Bone marrow (tissue), 2 donors: Measurements from ENCODE around the gene WTAP.
"Not testable (repeated sequence)": the region's sequence is repeated elsewhere in the genome, so short reads cannot be mapped to it uniquely, and the experiment has no call there.

ENCODE experiments used
- DNase-seq, 2 donors: peaks; one replicate each; lab custom pipeline; 2025; lab: John Stamatoyannopoulos, UW

Gene WTAP

DNA sequence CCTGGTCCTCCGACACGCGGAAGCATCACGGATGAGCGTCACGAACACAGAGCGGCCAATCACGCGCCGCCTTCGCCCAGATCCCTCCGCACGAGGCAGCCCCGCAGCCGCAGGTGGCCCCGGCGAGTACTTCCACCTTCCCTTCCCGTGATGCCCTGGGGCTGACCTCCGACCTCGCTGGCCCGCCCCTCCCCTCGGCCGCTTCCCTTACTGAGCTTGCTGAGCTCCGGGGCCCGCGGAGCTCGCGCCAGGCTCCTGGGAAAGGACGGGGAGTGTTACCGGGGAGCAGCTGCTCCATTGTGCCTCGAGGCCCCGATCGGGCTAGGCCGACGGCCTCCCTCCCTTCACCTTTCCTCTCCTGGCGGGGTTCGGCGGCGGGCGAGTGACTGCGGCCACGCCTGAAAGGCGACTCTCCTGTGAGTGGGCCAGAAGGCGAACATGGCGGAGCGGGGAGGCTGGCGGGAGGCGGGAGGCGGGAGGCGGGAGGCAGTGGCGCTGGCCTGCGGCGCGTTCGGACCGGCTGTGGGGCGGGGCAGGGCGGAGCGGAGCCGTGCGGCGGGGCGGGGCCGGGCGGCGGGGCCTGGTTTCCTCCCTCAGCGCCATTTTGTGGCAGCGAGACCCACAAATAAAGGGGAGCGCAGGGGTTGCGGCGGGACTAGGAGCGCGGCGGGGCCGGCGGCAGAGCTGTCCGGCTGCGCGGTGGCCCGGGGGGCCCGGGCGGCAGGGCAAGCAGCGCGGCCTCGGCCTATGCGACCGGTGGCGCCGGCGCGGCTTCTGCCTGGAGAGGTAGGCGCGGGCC is at the start of gene WTAP:
TSS of gene WTAP (plus strand) at position 589 of the 799 bp plus-strand sequence. CDS start 8,760 bp downstream, outside the sequence.
- peak; percentile 90 to 98 for DNase-seq

DNA sequence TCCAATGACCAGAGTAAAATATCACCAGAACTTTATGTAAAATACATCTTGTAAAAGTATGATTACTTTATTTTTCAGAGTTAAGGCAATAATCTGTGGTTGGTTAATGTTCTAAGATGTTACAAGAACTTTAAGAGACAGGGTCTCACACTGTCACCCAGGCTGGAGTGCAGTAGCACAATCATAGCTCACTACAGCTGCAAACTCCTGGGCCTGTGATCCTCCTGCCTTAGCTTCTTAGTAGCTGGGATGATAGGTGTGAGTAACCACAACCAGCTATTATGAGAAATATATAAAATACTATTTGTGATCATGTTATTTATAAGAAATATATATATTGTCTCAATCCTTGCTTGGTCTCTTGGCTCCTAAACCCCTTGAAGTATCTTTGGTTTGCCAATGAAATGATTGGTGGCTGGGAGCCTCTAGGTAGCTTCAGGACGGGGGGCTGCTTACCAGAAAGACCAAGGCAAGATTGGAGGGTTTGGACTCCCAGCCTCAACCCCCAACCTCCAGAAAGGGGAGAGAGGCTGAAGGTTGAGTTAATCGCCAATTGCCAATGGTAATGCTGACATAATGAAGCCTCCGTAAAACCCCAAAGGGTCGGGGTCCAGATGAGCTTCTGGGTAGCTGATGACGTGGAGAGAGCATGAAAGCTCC is 49.7 kb upstream of the WTAP start:
- no peak for DNase-seq

DNA sequence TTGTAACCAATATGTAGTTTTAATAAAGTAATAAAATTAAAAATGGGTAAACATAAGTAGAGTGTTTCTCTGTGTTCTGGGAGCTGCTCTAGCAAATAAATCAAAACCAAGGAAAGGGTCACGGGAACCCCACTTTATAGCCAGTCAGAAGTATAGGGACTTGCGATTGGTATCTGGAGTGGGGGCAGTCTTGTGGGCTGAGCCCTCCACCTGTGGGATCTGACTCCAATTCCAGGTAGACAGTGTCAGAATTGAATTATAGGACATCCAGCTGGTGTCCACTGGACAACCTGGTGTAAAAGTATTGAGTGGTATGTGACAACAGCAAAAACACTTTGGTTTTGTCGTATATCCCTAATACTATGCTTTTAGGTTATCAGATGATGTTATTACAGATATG is 48.7 kb upstream of the WTAP start:
- no peak for DNase-seq

DNA sequence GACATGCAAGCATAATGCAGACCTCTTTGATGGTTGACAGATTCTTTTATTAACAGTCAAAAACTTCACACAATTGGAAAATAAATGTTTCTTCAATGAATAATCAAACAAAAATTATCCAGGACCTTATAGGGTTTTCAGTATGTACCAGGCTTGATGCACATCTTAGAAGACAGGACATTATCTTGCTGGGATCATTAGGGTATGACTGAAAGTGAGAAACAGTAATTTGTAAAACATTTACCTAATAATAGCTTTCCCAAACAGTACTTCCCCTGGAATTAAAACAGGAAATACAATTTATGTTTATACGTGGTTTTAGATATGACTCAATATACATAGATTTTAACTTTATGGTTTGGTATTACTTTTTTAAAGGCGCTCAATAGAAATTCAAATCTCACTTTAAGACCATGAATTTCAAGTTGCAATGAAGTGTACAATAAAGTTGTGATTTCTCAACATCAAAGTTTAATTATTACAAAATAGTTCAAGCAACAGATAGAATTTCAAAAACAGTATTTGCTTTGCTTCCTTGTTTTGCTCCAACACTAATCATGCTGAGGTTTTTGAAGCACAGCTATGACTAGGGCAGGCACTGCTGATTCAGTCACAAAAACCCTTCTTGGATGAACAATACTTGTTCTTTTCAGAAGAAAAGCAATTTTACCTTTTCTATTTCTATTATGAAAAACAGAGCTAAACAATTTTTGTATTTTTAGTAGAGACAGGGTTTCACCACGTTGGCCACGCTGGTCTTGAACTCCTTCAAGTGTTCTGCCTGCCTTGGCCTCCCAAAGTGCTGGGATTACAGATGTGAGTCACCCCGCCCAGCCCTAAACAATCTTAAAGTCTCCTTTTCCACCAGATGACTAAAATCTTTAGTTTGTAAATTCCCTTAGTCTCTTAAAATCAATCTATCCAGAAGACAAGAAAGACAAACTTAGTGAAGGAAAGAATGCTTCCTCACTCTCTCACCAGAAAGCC is 47.9 kb upstream of the WTAP start:
- no peak for DNase-seq

DNA sequence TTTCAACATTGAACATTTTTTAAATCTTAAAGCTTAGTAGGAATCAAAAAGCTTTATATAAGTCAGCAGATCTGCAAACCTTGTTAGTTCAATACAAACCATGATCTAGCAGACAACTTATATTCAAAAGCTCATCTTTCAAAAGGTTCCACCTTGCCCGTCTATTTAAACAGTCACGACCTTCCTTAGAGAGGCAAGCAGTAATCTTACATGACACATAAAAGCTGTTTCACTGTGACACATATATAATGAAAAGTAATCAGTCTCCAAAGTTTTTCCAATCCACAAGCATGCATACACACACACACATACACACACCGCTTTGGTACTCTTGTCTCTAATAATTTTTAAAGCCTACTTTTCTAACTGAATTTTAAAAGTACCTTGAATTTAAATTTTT is 47.2 kb upstream of the WTAP start:
- no peak for DNase-seq

DNA sequence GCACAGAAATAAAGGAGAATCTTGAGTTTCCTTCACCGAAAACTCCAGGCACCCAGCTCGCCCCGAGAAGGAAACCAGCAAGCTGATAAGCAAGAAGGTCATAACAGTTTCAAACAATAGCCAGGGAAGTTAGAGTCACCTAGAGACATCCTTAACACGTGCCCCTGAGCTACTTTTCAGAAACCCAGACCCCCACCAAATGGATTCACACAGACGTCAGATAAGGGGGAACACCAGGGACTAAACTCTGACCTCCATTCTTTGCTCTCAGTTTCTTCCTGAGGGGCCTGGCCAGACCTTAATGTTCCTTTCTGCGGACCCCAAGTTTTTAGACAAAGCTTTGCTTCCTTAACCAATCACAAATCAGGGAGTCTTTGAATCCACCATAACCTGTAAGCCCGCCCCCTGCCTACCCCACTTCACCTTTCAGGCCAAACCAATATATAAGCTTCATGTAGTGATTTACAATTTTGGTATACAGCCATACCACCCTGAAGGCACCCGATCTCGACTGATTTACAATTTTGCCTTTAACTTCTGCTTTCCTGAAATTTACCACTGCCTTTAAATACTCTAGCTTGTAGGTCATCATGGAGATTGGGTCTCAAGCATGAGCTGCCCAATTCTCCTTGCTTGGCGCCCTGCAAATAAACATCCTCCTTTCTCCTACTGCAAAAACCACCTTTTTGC is 46.0 kb upstream of the WTAP start:
- DNase-seq: no peak

DNA sequence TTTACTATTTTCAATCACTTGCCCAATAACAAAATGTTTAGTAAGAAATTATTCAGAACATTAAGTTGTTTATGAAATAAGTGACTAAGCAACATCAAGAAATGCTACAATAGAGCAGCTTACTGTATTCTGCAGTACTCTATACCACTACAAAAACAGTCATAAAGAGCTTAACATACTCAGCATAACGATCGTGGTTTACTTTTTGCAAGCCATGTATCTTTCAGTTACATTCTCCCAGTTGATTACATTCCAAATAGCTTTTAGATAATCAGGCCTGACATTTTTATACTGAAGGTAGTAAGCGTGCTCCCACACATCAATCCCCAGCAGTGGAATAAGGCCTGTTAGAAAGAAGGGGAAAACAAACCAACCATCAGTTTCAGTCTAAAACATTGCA is 45.0 kb upstream of the WTAP start:
- DNase-seq: no peak

DNA sequence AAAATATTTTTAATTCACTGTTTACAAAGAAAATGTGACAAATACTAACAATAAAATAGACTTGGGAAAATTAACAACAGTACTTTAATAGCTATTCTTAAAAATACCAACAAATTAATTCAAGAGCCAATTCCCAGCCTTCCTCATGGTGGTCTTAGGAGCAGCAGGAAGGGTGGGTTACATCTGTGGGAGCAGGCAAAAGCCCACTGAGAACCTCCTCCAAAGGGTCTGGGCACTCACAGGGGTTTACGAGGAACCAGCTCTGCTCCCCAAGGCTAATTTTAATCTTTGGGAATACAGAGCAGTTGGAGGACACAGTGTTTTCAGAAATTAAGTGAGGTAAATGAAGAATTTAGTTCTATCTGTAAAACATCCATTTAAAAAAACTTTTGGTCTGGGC is 44.5 kb upstream of the WTAP start:
- DNase-seq: no peak

DNA sequence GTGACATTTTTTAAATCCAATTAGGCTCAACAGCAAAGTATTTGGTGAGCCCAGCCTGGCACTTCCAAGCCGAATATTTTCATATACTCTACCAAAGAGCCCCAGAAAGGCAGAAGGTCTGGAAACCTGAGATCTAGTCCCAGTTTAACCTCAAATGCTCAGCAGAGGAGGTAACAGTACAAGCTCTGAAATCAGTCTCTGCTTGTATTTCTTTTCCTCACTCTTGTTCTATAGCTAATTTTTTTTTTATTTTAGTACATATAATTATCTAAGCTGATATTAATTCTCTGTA is 43.3 kb upstream of the WTAP start:
- no peak for DNase-seq

DNA sequence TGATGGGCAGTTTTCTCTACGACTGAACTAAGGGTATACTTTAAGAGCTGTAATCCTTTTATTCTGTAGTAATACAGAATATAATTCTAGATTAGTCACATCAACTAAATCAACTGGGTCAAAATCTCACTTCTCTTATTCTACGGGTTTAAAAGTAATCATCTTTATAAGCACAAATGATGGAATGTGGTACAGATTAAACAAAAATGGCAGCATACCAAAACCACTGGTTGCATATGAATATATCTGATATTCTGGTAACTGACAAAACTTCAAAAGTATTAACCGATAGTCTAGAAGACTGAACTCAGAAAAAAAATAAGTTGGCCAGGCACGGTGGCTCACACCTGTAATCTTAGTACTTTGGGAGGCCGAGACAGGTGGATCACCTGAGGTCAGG is 41.3 kb upstream of the WTAP start:
- DNase-seq: no peak

DNA sequence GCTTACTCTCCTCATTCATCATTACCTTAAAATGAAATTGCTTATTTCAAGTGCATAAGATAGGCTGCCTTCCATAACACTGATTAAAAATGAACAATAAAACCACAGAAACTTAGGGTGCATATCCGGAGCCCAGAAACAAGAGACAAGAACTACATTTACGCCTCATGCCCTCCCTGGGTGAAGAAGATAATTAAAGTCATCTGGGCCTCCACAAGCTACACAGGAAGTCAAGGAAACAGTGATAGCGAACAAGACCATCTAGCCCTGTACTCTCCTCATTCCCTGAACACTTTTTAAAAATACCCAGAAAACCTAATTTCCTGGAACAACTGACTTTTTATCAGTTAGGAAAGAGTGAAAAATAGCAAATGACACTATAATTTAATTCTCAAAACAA is 40.6 kb upstream of the WTAP start:
- DNase-seq: no peak

DNA sequence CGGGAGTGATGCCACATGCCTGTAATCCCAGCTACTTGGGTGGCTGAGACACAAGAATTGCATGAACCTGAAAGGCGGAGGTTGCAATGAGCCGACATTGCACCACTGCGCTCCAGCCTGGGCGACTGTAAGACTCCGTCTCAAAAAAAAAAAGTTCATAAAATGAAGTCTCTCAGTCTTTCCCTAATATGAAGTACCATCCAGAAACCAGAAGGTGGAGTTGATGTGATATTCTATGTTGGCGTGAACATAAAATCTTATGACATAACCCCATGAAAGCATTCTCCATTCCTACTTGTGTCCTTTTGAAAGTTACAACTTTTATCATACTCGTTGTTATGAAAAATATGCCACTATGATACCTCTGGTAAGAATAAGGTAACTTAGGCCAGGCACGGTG is 40.0 kb upstream of the WTAP start:
- DNase-seq: peak in 1 of 2 donors; percentile 16

DNA sequence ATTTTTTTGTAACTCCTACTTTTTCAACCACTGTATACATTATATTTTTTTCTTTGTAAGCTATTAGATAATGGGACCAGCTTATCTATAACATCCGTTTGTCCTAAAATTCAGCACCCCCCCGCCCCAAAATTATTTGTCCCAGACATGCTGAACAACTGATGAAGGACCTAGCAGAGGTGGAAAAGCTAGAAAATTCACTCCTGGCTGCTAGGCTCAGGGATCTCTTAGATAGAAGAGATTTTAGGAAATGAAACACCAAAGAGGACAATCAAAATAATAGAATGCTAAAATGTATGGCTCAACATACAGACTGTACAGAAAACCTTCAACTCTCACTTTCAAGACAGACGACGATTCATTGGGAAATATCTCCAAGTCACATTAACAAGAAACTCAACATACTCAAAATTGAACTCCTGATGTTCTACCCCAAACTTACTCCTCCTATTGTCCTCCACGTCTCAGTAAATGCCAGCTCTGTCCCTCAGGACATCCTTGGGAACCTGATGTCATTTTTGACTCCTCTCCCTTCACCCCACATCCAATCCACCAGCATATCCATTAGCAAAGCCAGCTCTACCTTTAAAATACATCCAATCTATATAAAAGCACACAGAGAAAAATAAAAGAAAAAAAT is 38.9 kb upstream of the WTAP start:
- DNase-seq: no peak

DNA sequence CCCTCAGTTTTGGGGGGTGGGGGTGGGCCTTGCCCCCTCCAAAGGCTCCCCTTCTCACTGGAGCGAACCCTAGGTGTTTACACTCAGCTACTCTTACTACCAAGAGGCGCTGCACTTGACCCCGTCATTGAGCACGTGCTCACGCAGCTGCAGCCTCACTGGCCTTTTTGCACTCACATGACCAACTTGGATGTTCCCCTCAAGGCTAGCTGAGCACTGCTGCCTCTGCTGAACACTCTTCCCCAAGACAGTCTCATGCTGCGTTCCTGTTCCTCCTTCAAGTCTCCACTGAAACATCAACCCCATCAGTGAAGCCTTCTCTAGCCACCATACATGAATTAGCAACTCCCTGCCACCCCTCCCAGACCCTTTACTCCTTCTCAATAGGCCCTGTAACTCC is 38.3 kb upstream of the WTAP start:
- peak in 1 of 2 donors; percentile 4 for DNase-seq

DNA sequence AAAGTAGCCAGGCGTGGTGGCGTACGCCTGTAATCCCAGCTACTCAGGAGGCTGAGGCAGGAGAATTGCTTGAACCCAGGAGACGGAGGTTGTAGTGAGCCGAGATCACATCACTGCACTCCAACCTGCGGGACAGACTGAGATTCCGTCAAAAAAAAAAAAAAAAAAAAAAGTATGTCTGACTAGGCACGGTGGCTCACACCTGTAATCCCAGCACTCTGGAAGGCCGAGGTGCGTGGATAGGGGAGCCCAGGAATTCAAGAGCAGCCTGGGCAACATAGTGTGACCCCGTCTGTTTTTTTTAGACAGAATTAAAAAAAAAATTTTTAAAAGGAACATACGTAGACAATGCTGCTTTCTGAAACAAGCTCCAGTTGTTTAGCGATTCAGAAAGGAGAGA is 37.2 kb upstream of the WTAP start:
- DNase-seq: not testable (repeated sequence)

DNA sequence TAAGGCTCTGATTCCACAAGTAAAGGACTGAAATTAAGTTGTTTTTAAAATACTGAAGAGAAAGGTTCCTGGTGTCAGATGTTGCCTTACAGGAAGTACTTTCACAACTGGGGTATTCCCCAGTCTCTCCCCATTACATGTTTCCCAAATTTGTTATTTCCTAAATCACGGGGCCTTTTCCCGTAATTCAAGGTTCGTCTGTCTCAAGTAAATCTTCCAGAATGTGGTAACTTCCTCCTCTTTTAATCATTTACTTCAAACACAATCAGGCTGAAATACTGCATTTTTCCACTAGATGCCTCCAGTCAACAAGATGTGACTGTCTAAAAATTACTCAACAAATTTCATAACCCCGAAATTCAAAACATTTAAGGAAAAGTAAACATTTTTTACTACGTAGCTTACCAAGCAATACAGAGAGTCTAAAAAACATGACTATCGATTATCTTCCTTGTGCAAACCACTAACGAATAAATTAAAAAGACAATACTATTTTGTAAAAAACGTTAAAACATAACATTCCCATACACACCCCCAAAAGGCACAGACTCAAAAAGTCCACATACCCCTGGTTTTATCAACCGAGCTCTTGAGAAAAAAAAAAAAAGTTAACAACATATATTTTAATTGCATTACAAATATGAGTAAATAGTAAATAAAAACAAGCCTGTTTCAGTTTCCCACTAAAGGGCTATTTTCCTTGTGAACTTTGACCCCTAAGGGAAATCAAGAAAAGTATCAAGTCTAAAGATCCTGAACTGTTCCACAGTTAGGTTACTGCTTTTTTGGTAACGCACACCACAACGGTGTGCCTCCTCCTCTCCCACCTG is 36.0 kb upstream of the WTAP start:
- peak in 1 of 2 donors; percentile 87 for DNase-seq

DNA sequence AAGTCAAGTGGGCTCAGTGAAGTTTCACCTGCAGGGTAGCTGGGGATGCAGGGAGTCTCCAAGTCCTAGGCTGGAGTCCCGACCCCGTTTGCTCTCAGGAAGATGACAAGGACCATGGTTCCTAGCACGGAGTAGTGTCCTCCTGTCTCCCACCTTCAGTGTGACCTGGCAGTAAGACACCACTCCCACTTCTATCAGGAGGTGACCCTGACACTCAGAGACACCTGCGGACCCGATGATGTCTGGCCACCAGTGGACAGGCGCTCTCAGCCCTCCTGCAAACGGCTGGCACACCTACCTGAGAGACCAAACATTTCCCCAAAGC is 35.4 kb upstream of the WTAP start:
- DNase-seq: no peak

DNA sequence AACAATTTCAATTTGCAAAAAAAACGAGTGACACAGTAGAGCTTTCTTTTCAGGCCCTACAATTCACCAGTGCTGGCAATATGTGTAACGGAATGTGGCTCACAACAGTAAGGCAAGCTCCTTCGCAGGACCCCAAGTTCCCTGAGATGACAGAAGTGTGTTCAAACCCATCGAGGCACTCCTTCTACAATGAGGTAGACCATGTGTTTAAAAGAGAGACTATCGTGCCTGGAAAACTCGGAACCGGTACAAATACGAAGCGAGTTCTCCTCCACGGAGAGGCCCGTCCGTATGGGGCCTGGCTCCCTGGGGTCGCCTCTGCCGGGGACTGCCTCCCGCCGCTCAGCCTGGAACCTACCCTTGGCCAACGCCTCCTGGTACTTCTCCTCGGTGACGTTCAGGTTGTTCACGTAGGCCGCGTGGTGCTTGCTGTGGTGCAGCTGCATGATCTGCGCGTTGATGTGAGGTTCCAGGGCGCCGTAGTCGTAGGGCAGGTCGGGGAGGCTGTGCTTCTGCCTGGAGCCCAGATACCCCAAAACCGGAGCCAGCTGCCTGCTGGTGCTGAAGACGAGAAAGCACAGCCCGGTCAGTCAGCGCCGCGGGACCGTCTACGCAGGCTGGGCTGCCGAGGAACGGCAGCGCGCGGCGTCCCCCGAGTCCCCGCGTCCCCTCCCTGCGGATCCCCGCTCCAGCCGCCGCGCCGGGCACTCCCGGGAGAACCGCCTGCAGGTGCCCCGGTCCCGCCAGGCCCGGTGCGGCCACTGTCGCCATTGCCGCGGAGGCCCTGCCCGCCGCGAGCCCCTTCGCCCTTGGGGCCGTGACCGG is 34.8 kb upstream of the WTAP start:
- DNase-seq: peak in 1 of 2 donors; percentile 87

DNA sequence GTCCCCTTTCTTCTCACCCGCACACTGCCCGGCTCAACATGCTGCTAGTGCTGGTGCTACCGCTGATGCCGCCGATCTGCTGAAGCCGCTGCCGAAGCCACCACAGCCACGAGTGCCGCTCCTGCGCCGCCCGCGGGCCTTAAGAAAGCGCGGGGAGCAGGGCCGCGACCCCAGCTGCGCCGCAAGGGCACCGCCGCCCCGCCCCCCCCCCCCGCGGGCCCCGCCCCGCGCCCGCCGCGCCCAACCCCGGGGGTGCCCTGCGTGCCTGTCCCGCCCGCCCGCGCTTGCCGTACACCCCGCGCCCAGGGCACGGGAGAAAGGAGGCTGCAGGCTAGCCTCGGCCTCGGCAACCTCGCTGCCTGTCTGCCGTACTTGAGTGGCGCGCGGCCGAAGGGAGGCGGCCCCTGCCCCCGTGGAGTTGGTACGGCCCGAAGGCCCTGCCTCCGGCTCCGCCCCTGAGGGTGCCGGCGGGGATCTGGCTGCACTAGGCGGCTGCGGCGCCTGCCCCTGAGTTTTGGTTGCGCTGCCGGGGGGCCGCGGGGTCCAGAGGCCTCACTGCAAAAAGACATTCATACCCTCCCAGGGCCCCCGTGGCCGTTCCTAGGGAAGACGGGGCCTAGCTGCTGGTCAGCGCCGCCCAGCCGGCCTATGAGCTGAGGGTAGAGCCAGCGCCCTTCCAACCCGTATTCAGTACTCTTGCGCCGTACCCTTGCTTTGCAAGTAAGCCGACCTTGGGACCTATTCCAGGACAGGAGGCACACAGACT is 34.0 kb upstream of the WTAP start, which contains the start of gene SOD2:
TSS of gene SOD2 (minus strand) at position 114 of the 766 bp plus-strand sequence. CDS start at position 40, 74 bp downstream.
- DNase-seq: peak; percentile 64 to 89
